NAMALWA (cell line): ENCODE measurements around the gene KRTAP5-4.
"Not testable (repeated sequence)": the region's sequence is repeated elsewhere in the genome, so short reads cannot be mapped to it uniquely, and the experiment has no call there.

Source experiments
- DNase-seq: peaks from one replicate; pipeline ENCODE4 v3.0.0-alpha.2; 2015; ENCODE audit warnings: low spot score

The KRTAP5-4 gene, protein sequence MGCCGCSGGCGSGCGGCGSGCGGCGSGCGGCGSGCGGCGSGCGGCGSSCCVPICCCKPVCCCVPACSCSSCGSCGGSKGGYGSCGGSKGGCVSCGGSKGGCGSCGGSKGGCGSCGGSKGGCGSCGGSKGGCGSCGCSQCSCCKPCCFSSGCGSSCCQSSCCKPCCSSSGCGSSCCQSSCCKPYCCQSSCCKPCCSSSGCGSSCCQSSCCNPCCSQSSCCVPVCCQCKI

DNA sequence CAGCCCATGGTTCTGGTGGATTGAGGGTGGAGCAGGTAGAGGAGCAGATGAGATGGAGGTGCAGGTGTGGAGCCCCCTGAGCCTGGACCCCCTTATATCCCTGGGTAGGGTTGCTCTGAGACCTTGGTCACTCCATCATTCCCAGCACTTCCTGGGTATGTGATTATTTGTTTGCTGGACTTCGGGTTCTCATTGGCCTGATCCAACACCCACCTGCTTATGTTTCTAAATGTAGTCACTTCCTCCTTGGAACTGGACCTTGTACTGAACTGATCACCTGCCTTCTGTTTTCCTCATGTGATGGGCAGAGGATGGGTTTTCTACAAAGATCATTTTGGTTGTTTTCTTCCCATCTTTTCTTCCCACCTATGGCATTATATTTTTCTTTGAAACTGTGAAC lies at the start of gene KRTAP5-4:
Gene KRTAP5-4 (minus strand): TSS at position 53 of the 400 bp plus-strand sequence. CDS start 45 bp downstream, at position 8.
- DNase-seq = no peak

DNA sequence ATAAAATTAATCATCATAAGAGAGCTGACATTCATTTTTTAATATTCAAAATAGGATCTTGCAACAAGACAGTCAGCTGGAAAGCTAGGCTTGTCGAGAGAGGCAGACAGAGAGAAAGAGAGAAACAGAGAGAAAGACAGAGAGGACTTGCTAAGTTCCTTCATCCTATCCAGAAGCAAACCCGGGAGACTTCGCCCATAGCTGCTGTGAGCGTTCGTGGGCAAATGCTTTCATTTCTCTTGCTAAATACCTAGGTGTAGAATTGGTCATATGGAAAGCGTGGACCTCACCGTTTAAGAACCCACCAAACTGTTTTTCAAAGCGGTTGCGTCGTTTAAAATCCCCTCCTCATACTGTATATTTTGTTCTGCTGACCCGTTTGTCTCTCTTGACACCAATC lies 49.7 kb upstream of the KRTAP5-4 start:
- no peak for DNase-seq

DNA sequence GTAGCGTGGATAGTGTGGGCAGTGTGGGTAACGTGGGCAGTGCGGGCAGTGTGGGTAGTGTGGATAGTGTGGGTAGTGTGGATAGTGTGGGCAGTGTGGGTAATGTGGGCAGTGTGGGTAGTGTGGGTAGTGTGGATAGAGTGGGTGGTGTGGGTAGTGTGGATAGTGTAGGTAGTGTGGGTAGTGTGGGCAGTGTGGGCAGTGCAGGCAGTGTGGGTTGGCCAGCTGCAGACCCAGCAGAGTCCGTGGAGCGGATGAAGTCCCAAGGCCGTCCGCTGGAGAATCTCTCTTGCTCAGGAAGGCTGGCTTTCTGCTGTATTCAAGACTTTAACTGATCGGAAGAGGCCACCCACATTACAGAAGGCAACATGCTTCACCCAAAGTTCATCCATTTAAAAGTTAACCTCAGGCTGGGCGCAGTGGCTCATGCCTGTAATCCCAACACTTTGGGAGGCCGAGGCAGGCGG lies 49.0 kb upstream of the KRTAP5-4 start:
- no peak for DNase-seq

- DNase-seq = not testable (repeated sequence)
Measured at GRCh38 chr11:1670457-1670856, 48.5 kb upstream of the KRTAP5-4 start.

DNA sequence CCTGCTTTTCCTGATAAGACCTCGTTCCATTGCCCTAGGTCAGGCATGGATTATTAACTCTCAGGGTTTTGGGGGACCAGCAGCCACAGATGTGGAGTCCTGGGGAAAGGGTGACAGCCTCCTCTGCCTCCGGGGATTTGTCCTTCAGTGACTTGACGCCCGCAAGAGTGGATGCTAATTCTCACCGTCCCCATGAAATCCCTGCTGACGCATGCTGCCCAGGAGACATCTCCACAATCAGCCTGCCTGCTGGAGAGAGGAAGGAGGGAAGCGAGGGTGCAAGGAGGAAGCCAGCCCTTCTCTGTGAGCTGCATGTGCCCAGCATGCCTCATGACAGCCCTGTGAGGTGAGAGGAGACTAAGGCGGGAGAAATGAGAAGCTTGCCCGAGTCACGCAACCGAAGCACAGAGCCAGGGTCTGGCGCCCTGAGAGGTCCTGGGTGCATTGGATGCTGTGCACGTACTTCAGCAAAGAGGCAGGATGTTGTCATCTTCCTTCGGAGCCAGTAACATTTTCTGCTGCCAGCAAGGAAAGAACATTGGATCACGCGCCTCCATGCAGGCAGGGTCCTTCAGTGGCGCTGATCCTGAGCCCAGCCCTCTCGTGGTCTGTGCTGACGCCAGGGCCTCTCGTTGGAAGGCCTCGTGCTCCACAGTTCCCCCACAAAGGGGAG lies 47.7 kb upstream of the KRTAP5-4 start:
- DNase-seq = no peak

DNA sequence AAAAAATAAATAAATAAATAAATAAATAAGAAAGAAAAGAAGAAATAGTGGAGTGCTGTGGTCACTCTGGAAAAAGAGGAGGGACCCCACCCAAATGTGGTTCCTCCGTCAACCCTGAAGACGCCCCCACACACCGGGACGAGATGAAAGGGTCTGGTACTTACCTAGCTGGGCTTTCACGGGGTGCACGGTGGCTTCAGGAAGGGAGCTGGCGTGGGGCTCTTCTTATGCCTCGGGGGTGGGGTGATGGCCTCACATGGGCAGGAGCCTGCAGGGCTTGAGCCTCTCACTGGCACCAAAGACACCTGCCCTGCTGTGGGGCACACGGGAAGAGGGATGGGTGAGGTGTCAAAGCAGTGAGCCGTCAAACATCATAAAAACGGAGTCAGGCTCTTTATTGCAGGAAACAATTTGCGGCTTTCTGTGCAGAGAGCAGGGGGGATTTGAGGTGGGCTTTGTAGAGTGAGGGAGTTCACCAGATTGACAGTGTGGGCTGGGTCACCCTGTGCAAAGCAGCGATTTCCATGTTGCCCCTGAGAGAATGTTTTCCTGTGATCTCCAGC lies 47.1 kb upstream of the KRTAP5-4 start:
- no peak for DNase-seq

- no peak for DNase-seq
Measured at GRCh38 chr11:1667906-1668305, 46.0 kb upstream of the KRTAP5-4 start.

DNA sequence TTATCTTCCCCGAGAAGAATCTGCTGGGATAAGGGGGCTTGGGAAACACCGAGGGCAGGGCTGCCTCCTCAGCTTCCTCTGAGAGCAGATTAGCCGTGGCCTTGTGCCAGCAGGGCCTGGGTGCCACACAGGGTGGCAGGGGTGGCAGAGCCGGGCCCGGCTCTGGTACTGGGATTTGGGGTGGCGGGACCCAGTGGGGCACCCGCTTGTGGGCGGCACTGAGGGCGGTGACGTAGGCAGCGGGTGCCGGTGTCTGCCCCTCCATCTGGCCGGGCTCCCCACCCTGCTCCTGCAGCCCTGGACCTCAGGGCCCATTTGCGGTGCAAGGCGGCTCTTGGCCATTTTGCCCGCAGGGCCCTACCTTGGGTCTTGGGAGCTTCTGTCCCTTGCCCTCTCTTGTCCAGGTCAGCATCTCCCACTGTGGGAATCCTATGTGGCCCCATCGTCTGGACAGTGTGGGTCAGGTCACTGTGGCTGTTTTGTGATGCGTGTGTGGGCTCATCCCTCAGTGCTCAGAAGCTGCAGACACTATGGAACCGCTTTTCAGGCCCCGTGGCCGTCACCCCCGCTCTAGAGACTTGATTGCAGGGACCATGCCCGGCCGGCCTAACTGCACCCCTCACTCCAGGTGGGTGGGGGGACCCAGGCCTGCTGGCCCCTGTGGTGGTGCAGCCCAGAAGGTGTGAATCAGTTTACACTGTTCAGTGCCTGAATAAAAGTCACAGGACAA lies 45.3 kb upstream of the KRTAP5-4 start:
- no peak for DNase-seq

GRCh38 chr11:1665313-1665712 lies 43.4 kb upstream of the KRTAP5-4 start:
- no peak for DNase-seq

GRCh38 chr11:1662699-1663283 lies 40.9 kb upstream of the KRTAP5-4 start:
- DNase-seq = not testable (repeated sequence)

GRCh38 chr11:1661454-1662269 lies 39.7 kb upstream of the KRTAP5-4 start:
- DNase-seq = not testable (repeated sequence)

DNA sequence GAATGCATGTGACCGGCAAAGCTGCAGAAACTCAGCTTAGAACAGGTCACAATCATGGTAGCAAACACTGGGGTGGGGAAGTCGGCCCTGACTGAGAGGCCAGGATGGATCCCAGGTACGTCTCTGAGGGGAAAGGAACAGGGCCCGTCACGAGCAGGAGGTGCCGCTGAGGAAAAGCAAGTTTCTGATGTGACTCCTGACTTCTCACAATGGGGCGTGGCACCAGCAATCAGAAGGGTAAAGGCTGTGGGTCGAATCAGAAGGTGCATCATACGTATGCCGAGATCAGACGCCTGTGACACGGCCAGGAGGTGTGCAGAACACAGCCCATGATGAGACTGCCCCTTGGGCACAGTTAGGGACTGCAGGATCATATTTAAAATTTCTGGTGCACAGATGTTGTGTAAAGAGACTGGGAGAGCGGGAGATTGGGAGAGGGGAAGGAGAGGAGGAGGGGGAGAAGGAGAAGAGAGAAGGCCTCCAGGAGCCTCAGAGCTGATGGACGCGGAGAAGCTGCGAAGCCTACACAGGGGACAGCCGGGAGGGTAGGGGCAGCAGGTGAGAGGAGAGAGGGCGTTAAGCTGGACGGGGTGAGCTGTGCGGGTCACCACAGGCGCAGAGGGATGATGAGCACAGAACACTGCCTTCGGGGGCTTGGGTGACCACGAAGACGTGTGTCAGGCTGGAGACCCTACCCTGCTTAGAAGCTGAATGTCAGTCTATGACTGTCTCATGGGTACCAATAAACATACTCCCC lies 38.4 kb upstream of the KRTAP5-4 start:
- DNase-seq = no peak

GRCh38 chr11:1659506-1659905 lies 37.6 kb upstream of the KRTAP5-4 start:
- no peak for DNase-seq

DNA sequence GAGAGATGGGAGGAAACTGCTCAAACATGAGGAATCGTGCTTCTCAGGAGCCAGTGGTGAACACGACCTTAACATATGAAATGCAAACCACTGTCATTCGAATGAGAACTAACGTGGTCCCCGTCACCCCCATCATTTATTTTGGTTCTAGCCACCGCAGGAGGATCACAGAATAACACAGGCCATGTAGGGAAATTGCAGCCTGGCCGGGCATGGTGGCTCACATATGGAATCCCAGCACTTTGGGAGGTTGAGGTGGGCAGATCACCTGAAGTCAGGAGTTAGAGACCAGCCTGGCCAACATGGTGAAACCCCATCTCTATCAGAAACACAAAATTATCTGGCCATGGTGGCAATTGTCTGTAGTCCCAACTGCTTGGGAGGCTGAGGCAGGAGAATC lies 34.7 kb upstream of the KRTAP5-4 start:
- no peak for DNase-seq

- no peak for DNase-seq
Measured at GRCh38 chr11:1656061-1656441, 34.1 kb upstream of the KRTAP5-4 start.

- no peak for DNase-seq
Measured at GRCh38 chr11:1655168-1656060, 33.5 kb upstream of the KRTAP5-4 start.

- DNase-seq = no peak
Measured at GRCh38 chr11:1654388-1655167, 32.6 kb upstream of the KRTAP5-4 start.

- no peak for DNase-seq
Measured at GRCh38 chr11:1653541-1654387, 31.8 kb upstream of the KRTAP5-4 start.
